ENCODE results near the gene BPHL.

Gene BPHL

DNA sequence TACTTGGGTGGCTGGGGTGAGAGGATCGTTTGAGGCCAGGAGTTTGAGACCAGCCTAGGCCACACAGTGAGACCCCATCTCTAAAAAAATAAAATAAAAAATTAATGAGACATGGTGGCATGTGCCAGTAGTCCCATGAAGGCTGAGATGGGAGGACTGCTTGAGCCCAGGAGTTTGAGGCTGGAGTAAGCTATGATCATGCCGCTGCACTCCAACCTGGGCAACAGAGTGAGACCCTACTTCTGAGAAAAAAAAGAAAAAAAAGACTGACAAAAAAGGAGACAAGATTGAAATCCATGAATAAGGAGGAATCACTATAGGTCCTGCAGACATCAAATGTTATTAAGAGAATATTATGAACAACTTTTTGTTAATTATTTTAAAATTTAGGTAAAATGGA is 23.7 kb upstream of the BPHL start:
- TF ChIP-seq, protein P1, sequence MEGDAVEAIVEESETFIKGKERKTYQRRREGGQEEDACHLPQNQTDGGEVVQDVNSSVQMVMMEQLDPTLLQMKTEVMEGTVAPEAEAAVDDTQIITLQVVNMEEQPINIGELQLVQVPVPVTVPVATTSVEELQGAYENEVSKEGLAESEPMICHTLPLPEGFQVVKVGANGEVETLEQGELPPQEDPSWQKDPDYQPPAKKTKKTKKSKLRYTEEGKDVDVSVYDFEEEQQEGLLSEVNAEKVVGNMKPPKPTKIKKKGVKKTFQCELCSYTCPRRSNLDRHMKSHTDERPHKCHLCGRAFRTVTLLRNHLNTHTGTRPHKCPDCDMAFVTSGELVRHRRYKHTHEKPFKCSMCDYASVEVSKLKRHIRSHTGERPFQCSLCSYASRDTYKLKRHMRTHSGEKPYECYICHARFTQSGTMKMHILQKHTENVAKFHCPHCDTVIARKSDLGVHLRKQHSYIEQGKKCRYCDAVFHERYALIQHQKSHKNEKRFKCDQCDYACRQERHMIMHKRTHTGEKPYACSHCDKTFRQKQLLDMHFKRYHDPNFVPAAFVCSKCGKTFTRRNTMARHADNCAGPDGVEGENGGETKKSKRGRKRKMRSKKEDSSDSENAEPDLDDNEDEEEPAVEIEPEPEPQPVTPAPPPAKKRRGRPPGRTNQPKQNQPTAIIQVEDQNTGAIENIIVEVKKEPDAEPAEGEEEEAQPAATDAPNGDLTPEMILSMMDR (IDR thresholded peaks at IDR 0.05; ENCODE audit: borderline replicate concordance, insufficient read depth, low read depth, low read length), result no peak
- H3K4me3 ChIP-seq (ENCODE audit: low read depth, low read length), result no peak overlapping the region

DNA sequence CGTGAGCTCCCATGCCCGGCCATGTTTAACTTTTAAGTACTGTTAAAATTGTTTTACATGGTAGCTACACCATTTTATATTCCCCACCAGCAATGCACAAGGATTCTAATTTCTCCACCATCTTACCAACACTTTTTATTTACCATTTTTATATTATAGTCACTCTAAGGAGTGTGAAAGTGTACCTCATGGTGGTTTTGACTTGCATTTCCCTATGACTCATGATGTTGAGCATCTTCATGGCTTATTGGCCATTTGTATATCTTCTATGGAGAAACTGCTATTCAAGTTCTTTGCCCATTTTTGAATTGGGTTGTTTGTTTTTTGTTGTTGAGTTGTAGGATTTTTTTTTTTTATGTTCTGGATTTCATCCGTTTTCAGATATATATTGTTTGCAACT is 15.6 kb upstream of the BPHL start:
- TF ChIP-seq, protein P1 (IDR thresholded peaks at IDR 0.05; ENCODE audit: borderline replicate concordance, insufficient read depth, low read depth, low read length), result no peak
- no peak overlapping the region for H3K4me3 ChIP-seq (ENCODE audit: low read depth, low read length)

DNA sequence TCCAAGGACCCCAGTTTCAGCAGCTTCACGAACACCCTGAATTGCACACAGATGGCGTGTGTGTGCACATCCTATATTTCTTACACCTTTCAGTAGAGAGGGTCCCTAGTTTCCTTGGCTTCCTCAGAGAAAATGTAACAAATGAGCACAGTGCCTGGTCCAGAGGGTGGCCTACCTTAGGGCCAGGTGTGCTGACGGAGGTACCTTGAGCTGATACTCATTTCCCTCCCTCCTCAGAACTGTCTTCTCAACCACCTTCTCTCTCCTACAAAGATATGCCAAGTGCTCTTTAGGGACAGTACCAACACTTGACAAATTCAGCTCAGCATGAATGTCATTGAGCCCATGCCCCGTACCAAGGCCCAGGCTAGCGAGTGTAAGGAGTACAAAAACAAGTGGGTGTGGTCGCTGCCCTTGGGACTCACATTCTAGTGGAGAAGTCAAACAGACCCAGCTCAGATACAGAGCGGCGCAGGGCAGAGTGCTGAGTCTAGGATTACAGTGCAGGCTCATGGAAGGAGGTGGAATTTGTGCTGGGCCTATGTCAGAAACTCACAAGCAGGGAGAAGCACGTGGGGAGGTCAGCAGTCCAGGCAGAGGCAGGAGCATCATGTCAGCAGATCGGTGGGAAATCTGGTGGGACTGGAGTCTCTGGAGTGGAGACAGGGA is 9.6 kb upstream of the BPHL start:
- no peak overlapping the region for H3K4me3 ChIP-seq (ENCODE audit: low read depth, low read length)
- TF ChIP-seq, protein P1 (IDR thresholded peaks at IDR 0.05; ENCODE audit: borderline replicate concordance, insufficient read depth, low read depth, low read length), result no peak

DNA sequence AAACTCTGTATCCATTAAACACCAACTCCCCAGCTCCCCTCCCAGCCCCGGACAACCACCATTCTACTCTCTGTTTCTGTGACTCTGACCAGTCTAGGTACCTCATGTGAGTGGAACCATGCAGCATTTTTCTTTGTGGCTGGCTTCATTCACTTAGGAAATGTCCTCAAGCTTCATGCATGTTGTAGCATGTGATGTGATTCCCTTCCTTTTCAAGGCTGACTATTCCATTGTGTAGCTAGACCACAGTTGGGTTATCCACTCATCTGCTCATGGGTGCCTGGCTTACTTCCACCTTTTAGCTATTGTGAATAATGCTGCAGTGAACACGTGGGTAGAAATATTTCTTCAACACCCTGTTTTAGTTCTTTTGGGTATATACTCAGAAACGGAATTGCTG is 8.8 kb upstream of the BPHL start:
- TF ChIP-seq, protein P1 (IDR thresholded peaks at IDR 0.05; ENCODE audit: borderline replicate concordance, insufficient read depth, low read depth, low read length), result no peak
- no peak overlapping the region for H3K4me3 ChIP-seq (ENCODE audit: low read depth, low read length)

DNA sequence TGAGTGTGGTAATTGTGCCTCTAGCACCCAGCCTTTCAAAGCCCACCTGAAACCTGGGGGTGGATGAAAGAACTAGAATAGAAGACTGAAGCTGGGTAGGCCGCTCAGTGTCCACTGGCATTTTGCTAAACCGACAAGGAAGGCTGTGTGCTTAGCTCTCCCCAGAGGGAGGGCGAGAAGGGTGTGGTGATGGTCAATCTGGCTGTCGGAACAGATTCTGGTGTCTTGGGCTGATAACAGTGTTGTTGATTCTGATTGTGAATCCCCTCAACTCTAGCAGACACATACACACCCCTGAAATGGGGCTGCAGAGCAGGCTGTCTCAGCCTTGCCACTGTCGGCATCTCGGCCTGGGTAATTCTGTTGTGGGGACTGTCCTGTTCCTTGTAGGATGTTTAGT is 4.1 kb upstream of the BPHL start:
- TF ChIP-seq, protein P1 (IDR thresholded peaks at IDR 0.05; ENCODE audit: borderline replicate concordance, insufficient read depth, low read depth, low read length), result no peak
- H3K4me3 ChIP-seq (ENCODE audit: low read depth, low read length), result no peak overlapping the region

DNA sequence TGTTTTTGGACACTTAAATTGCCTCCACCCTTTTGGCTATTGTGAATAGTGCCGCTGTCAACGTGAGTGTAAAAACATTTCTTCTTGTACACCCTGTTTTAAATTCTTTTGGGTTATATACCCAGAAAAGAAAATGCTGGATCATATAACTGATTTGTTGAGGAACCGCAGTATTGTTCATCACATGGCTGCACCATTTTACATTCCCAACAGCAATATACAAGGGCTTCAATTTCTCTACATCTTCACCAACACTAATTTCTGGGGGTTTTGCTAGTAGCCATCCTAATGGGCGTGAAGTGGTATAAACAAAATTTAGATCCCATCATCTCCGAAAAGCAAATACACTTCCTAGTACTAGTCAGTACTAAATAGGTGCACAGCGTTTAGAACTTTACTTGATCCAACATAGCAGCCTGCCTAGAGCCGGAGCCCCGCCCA is 579 bp upstream of the BPHL start:
- H3K4me3 ChIP-seq (ENCODE audit: low read depth, low read length), result peak overlapping the region; percentile 68
- TF ChIP-seq, protein P1 (IDR thresholded peaks at IDR 0.05; ENCODE audit: borderline replicate concordance, insufficient read depth, low read depth, low read length), result no peak

DNA sequence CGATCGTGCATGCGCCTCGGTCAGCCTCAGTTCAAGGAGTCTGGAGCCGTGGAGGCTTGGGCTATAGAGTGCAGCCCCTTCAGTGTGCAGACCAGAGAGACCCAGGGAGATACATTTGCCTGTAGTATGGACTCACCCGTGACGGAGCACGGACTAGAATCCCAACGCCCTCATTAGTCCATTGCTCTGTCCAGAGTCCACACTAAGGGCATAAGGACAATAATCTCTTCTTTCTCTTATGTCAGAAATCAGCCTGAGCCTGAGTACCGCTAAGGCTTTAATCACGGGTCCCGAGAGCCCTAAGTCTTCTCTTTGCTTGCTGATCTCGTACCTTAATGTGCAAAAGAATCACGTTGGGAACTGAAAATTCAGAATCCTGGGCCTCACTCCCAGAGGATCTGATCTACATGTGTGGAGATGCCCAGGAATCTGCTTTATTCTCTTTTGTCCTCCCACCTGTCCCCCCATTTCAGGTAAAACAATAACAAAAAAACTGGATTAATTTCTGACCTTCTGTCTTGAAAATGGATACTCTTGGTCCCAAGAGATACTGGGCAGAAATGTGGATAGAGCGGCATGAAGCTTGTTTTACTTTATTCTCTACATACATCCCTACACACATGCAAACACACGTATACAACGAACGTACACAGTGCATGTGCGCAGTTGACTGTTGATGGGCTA is 671 bp downstream of the BPHL start:
- TF ChIP-seq, protein P1 (IDR thresholded peaks at IDR 0.05; ENCODE audit: borderline replicate concordance, insufficient read depth, low read depth, low read length), result no peak
- H3K4me3 ChIP-seq (ENCODE audit: low read depth, low read length), result peak overlapping the region; percentile 68
